Measurements from ENCODE around the gene PDE4B.
"Not testable (repeated sequence)": the region's sequence is repeated elsewhere in the genome, so short reads cannot be mapped to it uniquely, and the experiment has no call there.

PDE4B gene

DNA sequence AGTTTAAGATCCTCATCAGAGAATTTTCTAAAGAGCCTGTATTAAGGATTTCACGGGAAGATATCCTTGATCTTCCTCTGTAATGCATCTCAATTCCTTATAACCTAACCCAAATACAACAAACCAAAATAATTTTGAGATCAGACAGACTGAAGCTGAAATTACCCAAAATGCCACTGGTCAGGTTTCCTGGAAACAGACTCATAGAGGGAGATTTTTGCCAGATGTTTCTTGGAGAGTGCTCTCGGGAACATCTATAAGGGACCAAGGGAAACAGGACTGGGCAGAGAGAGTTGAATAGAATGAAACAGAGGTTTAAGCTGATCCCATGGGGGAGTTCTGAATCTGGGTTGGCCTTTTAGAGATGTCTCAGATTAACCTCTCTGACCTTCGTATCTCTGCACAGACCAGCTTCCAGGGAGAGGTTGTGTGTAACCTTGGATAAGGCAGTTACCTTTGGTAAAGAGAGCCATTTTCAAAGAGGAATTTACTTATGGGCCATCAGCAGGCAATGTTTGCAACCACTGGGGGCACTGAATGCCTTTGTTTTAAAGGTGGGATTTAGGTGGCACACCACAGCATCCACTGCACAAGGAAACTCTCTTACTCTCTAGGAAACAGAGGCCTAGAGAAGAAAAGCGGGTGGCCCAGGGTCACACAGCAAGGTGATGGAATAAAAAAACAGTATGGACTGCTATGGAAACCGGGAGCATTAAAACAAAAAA is 610.5 kb downstream of the PDE4B start:
- no peak for DNase-seq

DNA sequence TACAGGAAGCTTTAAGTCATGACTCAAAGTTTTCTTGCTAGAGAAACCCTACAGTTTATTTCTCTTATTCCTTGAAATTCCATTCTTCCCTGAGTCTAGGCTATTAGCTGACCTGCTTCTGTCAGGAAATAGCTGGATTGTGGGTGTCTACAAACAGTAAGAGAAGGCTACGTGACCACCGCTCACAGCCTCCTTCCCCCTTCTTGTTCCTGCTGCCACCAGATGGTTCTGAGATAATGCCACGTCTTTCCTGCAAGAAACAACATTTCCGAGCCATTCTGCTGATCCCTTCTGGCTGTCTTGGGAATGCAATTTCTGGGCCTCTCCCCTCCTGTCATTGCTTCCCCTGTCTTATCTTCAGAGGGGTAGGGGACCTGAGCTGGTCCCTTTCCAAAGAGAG is 612.4 kb downstream of the PDE4B start:
- no peak for DNase-seq

DNA sequence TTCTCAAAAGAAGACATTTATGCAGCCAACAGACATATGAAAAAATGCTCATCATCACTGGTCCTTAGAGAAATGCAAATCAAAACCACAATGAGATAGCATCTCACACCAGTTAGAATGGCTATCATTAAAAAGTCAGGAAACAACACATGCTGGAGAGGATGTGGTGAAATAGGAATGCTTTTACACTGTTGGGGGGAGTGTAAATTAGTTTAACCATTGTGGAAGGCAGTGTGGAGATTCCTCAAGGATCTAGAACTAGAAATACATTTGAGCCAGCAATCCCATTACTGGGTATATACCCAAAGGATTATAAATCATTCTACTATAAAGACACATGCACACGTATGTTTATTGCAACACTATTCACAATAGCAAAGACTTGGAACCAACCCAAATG is 618.8 kb downstream of the PDE4B start:
- DNase-seq, result not testable (repeated sequence)

DNA sequence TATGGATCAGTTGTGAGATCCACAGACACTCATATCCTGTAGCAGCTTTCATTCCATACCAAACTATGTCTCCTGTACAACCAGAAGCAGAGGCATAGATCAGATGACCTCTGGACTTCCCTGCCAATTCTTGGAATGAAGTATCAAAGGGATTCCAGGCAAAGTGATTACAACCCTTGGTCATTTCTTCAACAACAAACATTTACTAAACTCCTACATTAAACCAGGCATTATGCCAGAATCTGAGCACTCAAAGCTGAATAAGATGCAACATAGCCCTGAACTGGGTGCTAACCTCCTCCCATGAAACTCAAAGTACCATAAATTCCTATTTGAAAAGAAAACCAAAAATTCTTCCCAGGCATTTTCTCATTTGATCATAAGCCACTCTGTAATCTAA is 620.0 kb downstream of the PDE4B start:
- no peak for DNase-seq

DNA sequence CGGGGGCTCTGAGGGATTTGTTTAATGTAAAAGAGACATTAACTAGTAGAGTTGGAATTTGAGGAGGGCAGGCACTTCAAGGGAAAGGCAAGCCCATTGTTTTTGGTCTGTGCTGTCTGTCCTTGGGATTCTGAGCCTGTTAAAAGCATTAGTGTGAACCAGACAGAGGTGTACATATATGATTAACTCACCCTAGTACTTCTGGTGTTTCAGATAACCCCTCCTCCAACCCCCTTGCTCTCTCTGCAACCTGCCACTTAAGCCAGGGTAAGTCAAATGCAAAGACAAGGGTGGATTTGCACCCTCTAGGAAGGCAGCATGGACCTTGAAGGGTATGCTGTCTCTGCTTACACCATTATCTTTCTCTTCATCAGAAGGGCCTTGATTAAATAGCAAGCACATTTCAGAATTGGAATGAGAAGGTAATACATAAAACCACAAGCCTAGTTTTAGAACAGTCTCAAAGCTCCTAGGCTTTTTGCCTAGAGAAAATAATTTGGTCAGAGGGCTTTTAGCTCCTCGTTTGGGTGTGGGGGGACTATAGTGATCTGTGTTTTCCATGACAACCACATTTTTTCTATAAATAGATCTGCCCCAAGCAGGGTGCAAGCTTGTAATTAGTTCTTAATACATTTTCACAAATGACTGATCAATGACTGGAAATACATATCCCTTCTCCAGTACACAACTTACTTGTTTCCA is 620.6 kb downstream of the PDE4B start:
- DNase-seq, result no peak

GRCh38 chr1:66413838-66414175 is 621.1 kb downstream of the PDE4B start:
- no peak for DNase-seq

DNA sequence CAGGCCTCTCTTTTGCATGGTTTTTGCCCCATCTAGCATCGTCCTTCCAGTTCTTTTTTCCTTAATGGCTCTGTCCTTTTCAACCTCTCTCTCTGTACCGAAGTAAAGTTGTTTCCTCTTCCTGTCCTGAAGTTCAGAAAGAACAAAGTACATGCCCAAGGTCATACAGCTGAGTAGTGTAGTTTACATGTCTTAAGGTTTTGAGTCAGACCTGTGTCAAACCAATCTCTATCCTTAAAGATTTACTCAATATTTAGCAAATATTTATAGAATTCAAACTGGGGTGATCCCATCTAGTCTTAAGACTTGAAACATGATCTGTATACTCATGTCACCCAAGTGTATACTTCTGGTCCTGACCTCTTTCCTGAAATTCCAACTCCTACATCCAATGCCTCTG is 622.6 kb downstream of the PDE4B start:
- no peak for DNase-seq

DNA sequence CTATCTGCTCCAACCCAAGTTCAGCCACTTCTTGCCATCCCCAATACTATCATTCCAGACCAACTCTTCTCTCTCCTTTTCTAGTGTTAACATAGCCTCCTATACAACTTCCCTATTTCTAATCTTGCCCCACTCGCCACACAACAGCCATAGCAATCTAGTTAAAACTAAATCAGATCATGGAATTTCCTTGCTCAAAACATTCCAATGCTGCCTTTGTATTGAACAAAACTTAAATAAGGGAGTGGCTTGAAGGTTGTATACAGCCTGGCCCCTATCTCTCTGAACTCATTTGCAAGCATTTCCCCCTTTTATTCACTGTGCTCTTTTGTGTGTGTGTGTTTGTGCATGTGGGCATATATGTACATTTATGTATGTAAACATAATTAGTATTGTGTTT is 623.2 kb downstream of the PDE4B start:
- no peak for DNase-seq

DNA sequence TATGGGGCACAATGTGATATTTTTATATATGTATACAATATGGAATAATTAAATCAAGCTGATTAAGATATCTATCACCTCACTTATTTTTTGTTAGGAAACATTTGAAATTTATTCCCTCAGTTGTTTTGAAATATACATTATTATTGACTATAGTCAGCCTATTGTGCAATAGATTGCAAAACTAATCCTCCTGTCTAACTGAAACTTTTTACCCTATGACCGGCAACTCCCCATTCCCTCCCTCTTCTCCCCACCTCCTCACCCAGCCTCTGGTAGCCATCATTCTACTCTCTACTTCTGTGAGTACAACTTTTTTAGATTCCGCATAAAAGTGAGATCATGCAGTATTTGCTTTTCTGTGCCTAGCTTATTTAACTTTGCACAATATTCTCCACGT is 623.6 kb downstream of the PDE4B start:
- DNase-seq, result no peak

GRCh38 chr1:66418021-66418420 is 625.3 kb downstream of the PDE4B start:
- DNase-seq, result no peak

DNA sequence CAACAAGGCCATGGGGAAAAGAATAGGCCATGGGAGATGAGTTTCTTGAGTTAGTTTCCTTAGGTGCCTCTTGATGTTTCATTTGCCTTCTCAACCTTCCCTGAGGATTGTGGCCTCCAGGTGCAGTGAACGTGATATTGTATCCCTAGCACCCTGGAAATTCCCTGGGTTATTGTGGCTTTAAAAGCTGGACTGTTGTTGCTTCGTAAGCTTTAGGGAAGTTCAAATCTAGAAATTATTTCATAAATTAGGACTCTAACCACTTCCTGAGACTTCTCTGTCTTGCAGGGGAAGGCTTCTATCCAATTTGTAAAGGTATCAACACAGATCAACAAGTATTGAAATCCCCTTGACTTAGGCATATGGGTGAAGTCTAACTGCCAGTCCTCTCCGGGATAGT is 627.5 kb downstream of the PDE4B start:
- not testable (repeated sequence) for DNase-seq

DNA sequence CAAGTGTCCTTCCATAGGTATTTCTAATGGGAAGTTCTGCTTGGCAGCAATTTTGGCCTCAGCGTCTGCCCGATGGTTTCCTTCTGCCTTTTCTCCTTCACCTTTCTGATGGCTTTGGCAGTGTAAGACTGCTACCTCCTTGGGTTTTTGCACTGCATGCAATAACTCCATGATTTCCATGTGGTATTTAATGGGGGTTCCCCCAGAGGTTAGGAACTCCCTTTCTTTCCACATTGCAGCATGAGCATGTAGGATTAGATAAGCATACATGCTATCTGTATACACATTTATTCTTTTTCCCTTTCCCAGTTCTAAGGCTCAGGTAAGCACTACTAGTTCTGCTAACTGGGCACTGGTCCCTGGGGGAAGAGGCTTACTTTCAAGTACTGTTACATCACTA is 628.2 kb downstream of the PDE4B start:
- not testable (repeated sequence) for DNase-seq

GRCh38 chr1:66422804-66423203 is 630.1 kb downstream of the PDE4B start:
- DNase-seq, result no peak

Measured in activated effector memory CD4-positive, alpha-beta T cell treated with anti-CD3 and anti-CD28 coated beads, Interleukin-2, amount 50 U/mL, for 16 hours (primary cell).